GM18508 (cell line): Measurements from ENCODE around the gene SERPINI1.

ENCODE experiments used
- ATAC-seq: cut with Tn5 transposase; IDR thresholded peaks from one replicate; pipeline ENCODE4 v1.9.1; 2021; ENCODE audit warnings: moderate number of reproducible peaks; ENCODE audit not compliant: insufficient read depth, unreplicated experiment

SERPINI1 gene

DNA sequence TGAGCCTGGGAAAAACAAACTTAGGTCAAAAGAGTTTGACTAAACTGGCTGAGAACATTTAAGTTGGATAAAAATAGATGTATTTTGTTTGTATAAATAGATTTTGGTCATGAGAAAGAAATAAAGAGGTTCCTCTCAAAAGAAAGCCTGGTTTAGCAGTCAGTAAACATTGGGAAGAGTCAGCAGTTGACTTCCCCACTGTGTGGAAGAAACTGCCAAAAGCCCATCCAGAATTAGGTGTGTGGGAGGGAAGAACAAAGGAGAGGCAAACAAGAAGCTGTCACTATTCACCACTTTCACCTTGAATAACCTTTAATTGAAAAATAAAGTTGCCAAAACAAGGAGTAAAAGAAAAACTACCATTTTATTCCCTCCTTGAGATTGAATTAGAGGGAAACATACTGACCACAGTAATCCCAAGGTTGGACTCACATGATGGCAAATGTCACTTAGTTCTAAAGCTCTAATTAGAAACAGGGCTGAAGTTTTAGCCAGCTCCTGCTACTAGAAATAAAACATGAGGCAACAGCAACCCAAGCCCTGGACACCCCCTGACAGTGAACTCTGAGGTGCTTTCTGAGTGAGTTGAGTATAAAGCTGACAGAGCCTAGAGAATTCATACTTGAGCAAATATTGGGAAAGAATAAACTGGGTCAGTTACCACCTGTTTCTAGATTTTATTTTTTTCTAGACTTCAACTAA is 139.3 kb downstream of the SERPINI1 start:
- ATAC-seq: no peak
